Endometrial microvascular endothelial cells (primary cell): Measurements from ENCODE around the gene HRH3. TPM values are rescaled to one million over a fixed set of nuclear protein-coding genes. Genes with fewer than 3 reads are reported as not detected.

Experiments
- in situ Hi-C: cut with HindIII; loops from 2 replicates; pipeline ENCODE4 v1.10.0; 2017; ENCODE audit warnings: low sequenced_read_pairs, low pct_unique_long_range_greater_than_20kb; ENCODE audit errors: inconsistent ontology term
- total RNA-seq: library from RNA; depleted of rRNA; stranded (reverse); fragments of >200 nt; gene quantifications from one replicate; pipeline ENCODE4 v1.2.3, GENCODE V29; 2015; ENCODE audit errors: inconsistent ontology term

HRH3 gene
- total RNA-seq, 1 donor from 2014 or later: not detected

GRCh38 chr20:62190639-62191411 is 29.3 kb downstream of the HRH3 start:
- in situ Hi-C loops: no loop called here

DNA sequence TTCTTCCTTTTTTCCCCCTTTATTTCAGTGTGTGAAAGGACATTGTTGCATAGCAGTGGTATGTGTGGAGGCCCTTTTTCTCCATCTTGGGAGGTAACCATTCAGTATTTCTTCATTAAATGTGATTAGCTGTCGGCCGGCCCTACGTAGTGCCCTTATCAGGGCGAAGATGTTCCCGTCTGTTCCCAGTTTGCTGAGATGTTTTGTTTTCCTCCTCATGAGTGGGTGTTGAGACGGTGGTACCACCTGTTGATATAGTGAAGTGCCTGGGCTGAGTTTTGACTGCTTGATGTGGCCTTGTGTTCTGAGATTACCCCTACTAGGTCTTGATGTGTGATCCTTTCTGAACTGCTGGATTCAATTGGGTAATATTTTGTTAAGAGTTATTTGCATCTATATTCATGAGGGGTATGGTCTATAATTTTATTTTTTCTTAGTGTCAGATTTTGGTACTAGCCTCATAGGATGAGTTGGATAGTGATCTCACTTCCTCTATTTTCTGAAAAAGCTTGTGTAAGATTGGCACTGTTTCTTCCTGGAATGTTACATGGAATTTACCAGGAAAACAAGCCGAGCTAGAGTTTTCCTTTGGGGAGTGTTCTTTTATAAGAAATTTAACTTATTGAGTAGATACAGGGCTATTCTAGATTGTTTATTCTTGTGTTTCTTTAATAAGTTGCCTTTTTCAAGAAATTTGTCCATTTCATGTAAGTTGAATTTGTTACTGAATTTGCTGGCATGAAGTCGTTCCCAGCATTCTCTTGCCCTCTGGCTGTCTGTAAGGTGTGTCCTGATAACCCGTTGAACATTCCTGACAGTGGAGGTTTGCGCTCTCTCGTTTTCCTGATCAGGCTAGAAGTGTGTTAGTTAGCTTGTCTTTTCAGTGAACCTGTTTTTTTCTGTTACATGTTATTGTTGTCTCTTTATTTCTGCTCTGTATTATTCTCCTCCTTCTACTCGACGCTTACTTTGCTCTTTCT is 32.9 kb downstream of the HRH3 start:
- in situ Hi-C loops: no loop called here

DNA sequence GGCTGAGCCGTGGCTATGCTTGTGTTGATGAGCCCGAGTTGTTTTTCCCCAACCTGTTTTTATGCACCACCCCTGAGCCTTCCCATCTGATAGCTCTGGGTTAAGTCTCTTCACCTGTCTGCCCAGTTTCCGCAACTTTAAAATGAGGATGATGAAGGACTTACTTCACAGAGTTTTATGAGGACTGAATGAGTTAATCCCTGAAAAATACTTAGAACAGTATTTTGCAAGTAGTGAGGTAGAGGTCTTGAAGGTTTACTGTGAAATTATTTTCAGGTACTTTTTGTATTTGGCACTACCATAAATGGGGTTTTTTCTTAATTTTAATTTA is 34.0 kb downstream of the HRH3 start:
- in situ Hi-C loops: no loop called here

GRCh38 chr20:62183426-62184142 is 36.5 kb downstream of the HRH3 start:
- in situ Hi-C loops: no loop called here

DNA sequence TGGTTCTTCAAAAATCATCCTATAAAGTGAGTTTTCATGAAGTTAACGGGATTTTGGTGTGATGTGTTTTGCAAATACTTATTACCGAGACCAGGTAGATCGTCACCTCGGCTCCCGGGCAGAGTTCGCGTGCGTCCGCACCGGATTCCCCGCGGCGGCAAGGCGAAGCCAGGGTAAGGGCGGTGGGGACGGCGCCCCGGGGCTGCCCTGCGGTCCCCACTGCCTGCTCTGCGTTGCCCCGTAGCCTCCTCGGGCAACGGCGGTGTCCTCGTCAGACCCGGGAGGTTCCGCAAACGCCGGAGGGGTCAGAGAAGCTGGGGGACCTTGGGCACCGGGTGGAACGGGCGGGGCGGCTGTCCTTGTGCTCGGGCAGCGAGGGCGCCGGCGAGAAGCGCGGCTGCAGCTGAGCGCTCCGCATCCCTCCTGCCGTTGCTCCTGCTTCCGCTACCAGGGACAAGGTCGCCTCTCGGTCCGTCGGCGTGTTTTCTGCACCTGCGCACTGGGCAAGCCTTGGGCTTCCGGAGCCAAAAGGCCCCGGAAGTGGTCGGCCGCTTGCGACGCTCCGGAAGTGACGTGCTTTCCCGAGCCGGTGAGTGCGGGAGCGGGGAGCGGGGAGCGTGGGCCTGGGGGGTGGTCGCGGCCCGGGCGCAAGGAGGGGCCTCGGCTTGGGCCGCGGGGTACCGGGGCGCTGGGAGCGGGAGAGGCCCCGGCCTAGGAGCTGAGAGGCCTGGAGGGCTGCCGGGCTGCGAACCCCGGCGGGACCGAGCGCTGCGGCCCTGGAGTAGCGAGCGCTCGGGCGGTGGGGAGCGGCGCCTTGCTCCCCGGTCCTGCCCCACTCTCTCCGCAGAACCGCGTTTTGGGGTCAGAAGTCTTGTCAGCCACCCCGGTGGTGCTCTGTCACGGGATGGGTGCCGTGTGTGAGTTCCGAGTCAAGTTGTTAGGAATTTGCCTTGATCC is 37.3 kb downstream of the HRH3 start, which contains the start of gene MTG2:
TSS of gene MTG2 (plus strand) at position 560 of the 957 bp plus-strand sequence. CDS start 10,393 bp downstream, outside the sequence.
- in situ Hi-C loops: no loop called here

GRCh38 chr20:62181808-62182207 is 38.3 kb downstream of the HRH3 start:
- in situ Hi-C loops: no loop called here

- in situ Hi-C loops: no loop called here
Observed at GRCh38 chr20:62179162-62179504, 40.9 kb downstream of the HRH3 start.

DNA sequence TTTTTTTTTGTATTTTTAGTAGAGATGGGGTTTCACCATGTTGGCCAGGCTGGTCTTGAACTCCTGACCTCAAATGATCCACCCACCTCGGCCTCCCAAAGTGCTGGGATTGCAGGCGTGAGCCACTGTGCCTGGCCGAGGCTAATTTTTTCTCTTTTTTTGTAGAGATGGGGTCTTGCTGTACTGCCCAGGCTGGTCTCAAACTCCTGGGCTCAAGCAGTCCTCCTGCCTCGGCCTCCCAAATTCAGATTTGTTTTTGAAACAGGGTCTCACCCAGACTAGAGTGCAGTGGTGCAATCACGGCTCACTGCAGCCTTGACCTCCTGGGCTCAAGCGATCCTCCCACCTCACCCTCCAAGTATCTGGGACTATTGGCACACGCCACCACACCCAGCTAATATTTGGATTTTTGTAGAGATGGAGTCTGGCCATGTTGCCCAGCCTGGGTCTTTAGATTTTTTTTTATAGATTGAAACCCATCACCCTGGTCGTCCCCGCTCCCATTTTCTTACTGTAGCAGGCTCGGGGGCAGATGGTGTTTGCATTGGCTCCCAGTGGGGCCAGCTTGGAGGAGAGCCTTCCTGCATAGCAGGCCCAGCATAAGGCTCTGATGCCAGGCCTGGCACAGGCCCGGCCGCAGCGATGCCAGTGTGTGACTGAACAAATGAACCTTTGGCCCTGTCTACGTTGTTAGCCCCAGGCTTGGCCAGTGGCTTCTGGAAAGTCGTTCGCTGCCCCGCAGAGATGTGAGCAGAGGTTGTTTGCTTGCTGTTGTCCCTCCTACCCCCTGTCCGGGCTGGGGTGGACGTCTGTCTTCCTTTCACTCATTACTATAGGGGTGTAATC is 41.5 kb downstream of the HRH3 start:
- in situ Hi-C loops: no loop called here

GRCh38 chr20:62177307-62177706 is 42.8 kb downstream of the HRH3 start:
- in situ Hi-C loops: no loop called here

DNA sequence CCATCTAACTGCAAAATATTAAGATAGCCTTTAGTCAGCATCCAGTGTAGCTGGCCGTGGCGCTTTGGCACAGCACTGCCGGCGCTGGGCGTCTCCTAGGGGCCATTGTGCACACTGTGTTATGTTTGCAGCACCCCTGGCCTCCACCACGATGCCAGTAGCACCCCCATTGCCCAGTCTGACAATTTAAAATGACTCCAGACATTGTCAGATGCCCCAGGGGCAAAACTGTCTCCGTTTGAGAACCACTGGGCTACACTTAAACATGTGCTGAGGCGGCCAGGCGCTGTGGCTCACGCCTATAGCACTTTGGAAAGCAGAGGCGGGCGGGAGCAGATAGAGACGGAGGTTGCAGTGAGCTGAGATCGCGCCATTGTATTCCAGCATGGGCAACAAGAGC is 43.2 kb downstream of the HRH3 start:
- in situ Hi-C loops: no loop called here

DNA sequence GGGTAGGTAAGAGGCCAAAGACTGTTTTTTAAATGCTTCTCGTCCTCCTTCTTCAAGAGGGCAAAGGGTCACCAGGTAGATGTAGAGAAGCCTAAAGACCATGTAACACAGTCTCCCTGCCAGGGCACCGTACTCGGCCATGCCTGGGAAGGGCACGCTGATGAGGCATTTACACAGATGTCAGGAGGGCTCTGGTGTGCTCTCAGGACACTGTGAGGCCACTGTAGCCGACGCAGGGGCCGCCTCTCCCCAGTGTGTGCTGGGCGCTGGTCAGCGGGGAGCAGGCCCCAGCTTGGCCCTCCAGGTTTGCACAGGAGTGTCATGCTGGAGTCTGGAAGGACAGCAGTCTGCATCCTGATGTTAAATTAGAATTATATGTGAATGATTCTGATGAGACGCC is 44.4 kb downstream of the HRH3 start:
- in situ Hi-C loops: no loop called here

DNA sequence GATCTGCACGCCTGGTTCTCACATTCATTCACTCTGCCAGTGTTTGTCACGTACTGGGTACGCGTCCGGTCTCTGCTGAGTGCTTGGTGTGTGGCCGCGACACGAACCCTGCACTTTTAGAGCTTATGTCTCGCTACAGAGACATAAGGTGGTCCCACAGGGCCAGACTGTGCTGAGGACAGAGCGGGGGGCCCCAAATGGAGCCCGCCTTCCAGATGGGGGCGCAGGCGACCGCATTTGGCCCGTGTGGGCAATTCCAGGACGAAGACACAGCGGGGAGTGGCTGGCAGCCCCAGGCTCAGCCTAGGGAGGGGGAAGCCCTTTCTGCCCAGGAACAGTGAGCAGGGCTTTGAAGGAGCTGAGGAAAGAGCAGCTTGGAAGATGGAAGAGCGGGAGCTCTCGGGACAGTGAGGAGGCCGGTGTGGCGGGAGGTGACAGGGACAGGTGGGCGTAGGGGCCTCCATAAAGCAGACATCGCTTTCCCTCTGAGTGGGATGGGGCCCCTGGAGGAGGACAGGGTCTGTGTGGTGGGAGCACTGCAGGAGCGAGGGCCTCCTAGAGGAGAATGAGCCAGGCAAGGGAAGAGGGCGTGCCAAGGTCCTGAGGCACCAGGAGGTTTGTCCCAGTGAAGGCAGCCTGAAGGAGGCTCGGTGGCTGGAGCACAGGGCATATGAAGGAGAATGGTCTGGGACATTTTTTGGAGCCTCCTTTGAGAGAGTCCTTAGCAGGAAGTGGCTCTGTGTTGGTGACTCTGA is 45.0 kb downstream of the HRH3 start:
- in situ Hi-C loops: no loop called here

- in situ Hi-C loops: no loop called here
Observed at GRCh38 chr20:62174021-62174804, 45.9 kb downstream of the HRH3 start.

- in situ Hi-C loops: no loop called here
Observed at GRCh38 chr20:62172666-62173065, 47.4 kb downstream of the HRH3 start.

DNA sequence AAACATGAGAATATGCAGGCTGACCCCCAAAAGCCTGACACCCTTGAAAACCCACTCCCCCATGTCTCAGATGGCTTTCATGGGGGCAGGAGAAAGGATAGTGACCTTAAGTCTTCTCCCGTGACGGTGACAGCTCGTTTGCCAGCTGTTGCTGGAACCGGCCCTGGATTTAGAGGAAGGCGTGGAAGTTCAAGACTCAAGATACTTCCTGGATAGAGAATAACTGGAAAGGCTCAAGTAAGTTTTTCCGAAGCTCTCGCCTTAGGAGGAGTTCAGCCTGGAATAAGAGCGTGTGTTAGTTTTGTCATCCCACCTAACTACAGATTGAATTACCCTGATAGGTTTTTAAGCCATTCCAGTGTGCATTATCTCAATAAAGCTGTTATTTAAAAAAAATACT is 48.8 kb downstream of the HRH3 start:
- in situ Hi-C loops: no loop called here

DNA sequence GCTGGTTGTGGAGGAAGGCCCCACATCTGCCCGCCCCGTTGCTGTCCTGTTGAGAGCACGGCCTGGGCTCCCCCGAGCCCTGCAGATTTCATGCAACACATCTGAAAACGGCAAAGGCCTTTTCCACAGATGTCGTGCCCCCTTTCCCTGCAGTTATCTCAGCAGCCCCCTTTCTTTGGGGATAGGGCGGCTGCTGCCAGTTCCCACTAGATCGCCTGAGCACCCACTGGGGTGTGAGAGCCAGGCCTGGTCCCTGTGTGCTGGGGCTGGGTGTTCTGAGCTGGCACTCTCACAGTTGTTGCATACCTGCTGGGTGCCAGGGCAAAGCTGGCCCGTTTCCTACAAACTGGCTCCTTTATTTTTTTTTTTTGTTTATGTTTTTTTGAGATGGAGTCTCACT is 49.5 kb downstream of the HRH3 start:
- in situ Hi-C loops: no loop called here
